Measurements from ENCODE around the gene PRM2.

Gene PRM2

DNA sequence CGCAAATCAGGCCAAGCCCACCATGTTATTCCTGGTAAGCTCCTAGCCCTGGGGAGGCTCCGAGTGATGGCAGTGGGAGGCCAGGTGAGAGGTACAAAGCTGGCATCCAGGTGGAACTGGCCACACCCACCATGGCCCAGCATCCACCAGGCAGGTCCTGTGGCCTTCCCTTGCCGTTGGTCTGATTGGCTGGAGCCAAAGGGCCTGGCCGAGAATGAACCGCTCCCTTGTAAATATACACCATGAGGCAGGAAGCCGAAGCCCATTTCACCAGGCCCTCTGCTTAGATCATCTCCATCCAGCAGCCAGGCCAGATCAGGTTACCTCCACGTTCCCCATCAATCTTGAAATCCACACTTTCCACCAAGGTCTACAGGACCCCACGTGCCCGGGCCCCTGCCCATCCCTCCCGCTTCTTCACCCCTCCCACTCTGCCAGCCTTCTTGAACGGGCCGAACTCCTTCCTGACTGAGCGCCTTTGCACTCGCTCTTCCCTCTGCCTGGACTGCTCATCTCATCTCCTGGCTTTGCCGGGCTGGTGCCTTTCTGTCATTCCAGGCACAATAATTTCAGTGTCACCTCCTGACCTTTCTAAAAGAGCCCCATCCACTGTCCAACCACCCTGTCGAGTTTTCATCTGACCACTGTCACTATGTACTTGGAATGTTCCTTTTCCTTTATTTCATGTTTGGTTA lies 26.0 kb downstream of the PRM2 start:
- TF ChIP-seq, protein P1, sequence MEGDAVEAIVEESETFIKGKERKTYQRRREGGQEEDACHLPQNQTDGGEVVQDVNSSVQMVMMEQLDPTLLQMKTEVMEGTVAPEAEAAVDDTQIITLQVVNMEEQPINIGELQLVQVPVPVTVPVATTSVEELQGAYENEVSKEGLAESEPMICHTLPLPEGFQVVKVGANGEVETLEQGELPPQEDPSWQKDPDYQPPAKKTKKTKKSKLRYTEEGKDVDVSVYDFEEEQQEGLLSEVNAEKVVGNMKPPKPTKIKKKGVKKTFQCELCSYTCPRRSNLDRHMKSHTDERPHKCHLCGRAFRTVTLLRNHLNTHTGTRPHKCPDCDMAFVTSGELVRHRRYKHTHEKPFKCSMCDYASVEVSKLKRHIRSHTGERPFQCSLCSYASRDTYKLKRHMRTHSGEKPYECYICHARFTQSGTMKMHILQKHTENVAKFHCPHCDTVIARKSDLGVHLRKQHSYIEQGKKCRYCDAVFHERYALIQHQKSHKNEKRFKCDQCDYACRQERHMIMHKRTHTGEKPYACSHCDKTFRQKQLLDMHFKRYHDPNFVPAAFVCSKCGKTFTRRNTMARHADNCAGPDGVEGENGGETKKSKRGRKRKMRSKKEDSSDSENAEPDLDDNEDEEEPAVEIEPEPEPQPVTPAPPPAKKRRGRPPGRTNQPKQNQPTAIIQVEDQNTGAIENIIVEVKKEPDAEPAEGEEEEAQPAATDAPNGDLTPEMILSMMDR (IDR thresholded peaks at IDR 0.05; ENCODE audit: insufficient read depth, low read depth, low read length, missing control alignments) = no peak
- DNase-seq (ENCODE audit: low read depth) = no peak
- no peak overlapping the region for H3K4me3 ChIP-seq (ENCODE audit: low read length)

DNA sequence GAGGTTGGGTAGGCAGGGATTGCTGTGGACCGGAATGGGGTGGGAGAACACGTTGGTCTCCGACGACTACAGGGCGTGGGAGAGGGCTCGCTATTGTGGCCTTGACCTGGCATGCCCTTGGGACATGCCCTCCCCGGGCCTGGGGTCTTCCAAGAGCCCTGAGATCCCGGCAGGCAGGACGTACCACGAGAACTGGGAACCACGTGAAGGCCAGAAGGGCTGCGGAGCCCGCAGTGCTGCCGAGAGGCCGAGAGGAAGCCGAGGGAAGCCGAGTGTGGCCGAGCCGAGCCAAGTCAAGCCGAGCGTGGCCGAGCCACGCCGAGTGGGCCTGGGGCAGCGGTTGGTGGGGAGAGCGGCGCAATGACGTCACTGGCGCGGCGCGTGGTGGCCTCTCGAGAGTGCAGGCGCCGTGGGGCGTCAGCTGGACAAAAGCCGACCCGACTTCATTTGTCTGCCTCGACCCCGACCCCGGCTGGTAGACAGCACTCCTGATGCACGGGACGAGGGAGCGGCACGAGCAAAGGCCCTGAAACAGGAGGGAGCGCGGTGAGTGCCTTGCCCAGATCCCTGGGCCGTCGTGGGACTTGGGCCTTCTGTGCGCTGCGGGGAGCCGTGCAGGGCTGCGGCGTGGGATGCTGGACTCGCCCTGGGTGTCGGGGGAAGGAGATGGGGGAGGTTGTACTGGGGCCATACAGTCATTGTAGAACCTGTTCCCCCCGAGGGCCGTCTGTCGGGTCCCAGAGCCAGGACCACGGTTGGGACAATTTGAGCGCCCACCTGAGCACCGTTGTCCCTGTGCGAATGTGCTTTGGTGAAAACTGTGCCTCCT lies 26.8 kb downstream of the PRM2 start:
- no peak overlapping the region for H3K4me3 ChIP-seq (ENCODE audit: low read length)
- TF ChIP-seq, protein P1 (IDR thresholded peaks at IDR 0.05; ENCODE audit: insufficient read depth, low read depth, low read length, missing control alignments) = no peak
- DNase-seq (ENCODE audit: low read depth) = no peak

DNA sequence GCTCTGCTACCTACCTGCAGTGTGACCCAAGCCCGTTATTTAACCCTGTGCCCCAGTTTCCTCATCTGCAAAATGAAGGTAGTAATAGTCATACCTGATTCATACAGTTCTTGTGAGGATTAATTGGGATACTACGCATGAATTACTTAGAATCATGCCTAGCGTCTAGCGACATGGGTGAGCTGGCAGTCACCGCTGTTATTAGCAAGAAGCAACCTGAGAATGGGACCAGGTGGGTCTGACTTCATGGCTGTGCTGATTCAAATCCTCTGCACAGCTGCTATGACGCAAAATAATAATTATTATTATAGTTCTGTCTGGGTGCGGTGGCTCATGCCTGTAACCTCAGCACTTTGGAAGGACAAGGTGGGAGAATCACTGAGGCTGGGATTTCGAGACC lies 28.1 kb downstream of the PRM2 start:
- DNase-seq (ENCODE audit: low read depth) = peak; percentile 81

DNA sequence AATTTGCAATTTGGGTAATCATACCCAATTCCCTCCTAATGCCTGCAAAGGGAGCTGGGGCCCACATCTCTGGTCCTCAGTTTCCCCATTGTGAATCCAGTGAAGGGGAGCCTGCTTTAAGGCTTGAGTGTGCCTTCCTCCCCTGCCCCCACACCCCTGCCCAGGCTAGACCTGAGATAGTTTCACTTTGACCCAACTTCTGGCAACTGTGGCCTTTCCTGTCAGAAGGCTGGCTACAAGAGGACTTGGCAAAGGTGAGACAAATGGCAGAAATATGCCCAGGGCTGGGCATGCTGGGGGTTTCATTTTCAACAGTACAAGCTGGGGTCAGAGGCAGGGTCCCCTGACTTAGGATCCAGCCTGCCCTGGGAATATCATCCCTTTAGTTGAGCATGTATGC lies 30.3 kb downstream of the PRM2 start:
- TF ChIP-seq, protein P1 (IDR thresholded peaks at IDR 0.05; ENCODE audit: insufficient read depth, low read depth, low read length, missing control alignments) = no peak
- H3K4me3 ChIP-seq (ENCODE audit: low read length) = no peak overlapping the region
- no peak for DNase-seq (ENCODE audit: low read depth)

More for the DNA sequence above, 28.1 kb downstream of the PRM2 start:
- TF ChIP-seq, protein P1 (IDR thresholded peaks at IDR 0.05; ENCODE audit: insufficient read depth, low read depth, low read length, missing control alignments) = no peak
- H3K4me3 ChIP-seq (ENCODE audit: low read length) = no peak overlapping the region

DNA sequence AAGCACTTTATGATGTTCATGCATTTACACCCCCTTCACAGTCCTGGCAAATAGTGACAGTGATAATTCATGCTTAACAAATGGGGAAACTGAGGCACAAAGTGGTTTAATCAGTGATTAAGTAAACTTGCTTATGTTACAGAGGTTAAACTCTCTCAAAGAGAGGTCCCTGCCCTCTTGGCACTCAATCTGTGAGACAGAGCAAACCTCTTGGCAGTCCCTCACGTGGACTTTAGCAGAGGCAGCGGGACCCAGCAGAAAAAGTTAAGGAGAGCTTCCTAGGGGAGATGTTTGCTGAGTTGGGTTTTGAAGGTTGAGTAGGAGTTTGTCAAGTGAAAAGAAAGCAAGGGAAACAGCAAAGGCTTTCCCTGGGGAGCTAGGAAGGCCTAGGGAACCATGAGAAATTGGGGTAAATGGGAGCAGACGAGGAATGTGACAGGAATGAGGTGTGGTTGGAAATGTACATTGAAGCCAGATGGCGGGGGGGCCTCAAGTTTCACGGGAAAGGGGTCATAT lies 31.0 kb downstream of the PRM2 start:
- DNase-seq (ENCODE audit: low read depth) = no peak
- no peak overlapping the region for H3K4me3 ChIP-seq (ENCODE audit: low read length)
- TF ChIP-seq, protein P1 (IDR thresholded peaks at IDR 0.05; ENCODE audit: insufficient read depth, low read depth, low read length, missing control alignments) = no peak

DNA sequence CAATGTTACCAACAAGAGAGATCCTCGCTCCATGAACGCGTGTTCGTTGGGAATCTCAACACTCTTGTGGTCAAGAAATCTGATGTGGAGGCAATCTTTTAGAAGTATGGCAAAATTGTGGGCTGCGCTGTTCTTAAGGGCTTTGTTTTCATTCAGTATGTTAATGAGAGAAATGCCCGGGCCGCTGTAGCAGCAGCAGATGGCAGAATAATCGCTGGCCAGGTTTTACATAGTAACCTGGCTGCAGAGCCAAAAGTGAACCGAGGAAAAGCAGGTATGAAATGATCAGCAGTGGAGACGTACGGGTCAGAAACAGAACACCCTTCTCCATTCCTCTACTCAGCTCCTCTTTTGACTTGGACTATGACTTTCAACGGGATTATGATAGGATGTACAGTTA lies 33.6 kb downstream of the PRM2 start:
- TF ChIP-seq, protein P1 (IDR thresholded peaks at IDR 0.05; ENCODE audit: insufficient read depth, low read depth, low read length, missing control alignments) = no peak
- DNase-seq (ENCODE audit: low read depth) = no peak
- H3K4me3 ChIP-seq (ENCODE audit: low read length) = no peak overlapping the region

All from epithelial cell of esophagus (primary cell).